ENCODE data around the gene TMEM8B. TPM values are rescaled to one million over a fixed set of nuclear protein-coding genes. Genes with fewer than 3 reads are reported as not detected.
A peak's percentile ranks its signal among the peaks of the same experiment; 100 is the strongest.
"Not testable (repeated sequence)": the region's sequence is repeated elsewhere in the genome, so short reads cannot be mapped to it uniquely, and the experiment has no call there.

TMEM8B gene
- total and polyA plus RNA-seq, 2 donors from 2014 or later: 17.6 to 18.3 TPM

DNA sequence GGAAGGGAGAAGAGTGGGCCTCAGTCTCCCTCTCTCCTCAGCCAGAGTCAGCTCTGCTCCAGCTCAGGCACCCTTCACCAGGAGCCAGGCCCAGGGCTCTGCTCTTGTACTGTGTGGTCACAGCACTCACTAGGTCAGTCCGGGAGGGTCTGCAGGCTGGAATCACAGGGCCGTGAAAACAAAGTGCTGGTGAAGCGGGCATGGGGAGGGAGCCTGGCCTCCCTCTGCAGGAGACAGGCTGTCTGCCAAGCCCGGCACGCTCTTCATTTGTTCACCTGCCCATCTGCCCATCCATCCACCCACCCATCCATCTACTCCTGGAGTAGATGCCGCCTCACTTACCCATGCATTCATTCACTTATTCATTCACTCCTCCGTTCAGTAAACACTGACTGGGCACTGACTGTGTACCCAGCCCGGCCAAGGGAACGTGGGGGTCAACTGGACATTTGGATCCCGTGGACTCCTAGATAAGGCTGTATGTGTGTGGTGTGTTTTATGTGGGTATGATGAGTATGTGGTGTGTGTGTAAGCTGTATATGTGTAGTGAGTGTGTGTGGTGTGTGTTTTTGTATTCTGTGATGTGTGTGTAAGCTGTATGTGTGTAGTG lies 83.9 kb downstream of the TMEM8B start:
- Histone ChIP-seq H3K27ac (ENCODE audit: low read depth in 2 of 2, low read length in 2 of 2) (no peak overlapping the region), H3K9me3 (ENCODE audit: control insufficient read depth in 2 of 3, insufficient read depth in 1 of 3, low read length in 3 of 3) (peaks cover 0 to 4% (median 0%) of the 10 kb centered on the region in 3 donors), H3K4me1 (ENCODE audit: control insufficient read depth in 2 of 3, insufficient read depth in 2 of 3, low read depth in 1 of 3, low read length in 3 of 3) (peaks cover under 1 to 52% (median 16%) of the 10 kb centered on the region in 3 donors), H3K4me3 (ENCODE audit: low read length in 3 of 3) (no peak overlapping the region), H3K9ac (ENCODE audit: low read length in 3 of 3) (peak overlapping the region in 1 of 3 donors; percentile 7), H3K36me3 (ENCODE audit: control insufficient read depth in 2 of 3, insufficient read depth in 3 of 3, low read length in 3 of 3) (peaks cover 0 to 4% (median 0%) of the 10 kb centered on the region in 3 donors), H3K27me3 (ENCODE audit: control insufficient read depth, insufficient read depth, low read length) (no peaks in the 10 kb centered on the region)
- intact Hi-C loops (cut with DNase I): no loop called here
- no peak for FAIRE-seq
- TF ChIP-seq, protein P1, sequence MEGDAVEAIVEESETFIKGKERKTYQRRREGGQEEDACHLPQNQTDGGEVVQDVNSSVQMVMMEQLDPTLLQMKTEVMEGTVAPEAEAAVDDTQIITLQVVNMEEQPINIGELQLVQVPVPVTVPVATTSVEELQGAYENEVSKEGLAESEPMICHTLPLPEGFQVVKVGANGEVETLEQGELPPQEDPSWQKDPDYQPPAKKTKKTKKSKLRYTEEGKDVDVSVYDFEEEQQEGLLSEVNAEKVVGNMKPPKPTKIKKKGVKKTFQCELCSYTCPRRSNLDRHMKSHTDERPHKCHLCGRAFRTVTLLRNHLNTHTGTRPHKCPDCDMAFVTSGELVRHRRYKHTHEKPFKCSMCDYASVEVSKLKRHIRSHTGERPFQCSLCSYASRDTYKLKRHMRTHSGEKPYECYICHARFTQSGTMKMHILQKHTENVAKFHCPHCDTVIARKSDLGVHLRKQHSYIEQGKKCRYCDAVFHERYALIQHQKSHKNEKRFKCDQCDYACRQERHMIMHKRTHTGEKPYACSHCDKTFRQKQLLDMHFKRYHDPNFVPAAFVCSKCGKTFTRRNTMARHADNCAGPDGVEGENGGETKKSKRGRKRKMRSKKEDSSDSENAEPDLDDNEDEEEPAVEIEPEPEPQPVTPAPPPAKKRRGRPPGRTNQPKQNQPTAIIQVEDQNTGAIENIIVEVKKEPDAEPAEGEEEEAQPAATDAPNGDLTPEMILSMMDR (IDR thresholded peaks at IDR 0.05; ENCODE audit: borderline replicate concordance, extremely low read depth, insufficient read depth): no peak
- peak in 1 of 5 donors; percentile 62 for DNase-seq

- H3K27ac ChIP-seq (ENCODE audit: low read depth in 2 of 2, low read length in 2 of 2); intact Hi-C loops (cut with DNase I): not testable (repeated sequence)
Measured at GRCh38 chr9:35913429-35913828, 84.4 kb downstream of the TMEM8B start.

GRCh38 chr9:35914301-35914807 lies 85.3 kb downstream of the TMEM8B start:
- Histone ChIP-seq H3K4me3 (ENCODE audit: low read length in 3 of 3) (peak overlapping the region in 1 of 3 donors; percentile 42), H3K27me3 (ENCODE audit: control insufficient read depth, insufficient read depth, low read length) (no peaks in the 10 kb centered on the region), H3K9me3 (ENCODE audit: control insufficient read depth in 2 of 3, insufficient read depth in 1 of 3, low read length in 3 of 3) (peaks cover 0 to 4% (median 0%) of the 10 kb centered on the region in 3 donors), H3K27ac (ENCODE audit: low read depth in 2 of 2, low read length in 2 of 2) (peak overlapping the region in 1 of 2 donors; percentile 2), H3K36me3 (ENCODE audit: control insufficient read depth in 2 of 3, insufficient read depth in 3 of 3, low read length in 3 of 3) (peaks cover 0 to 4% (median 0%) of the 10 kb centered on the region in 3 donors), H3K4me1 (ENCODE audit: control insufficient read depth in 2 of 3, insufficient read depth in 2 of 3, low read depth in 1 of 3, low read length in 3 of 3) (peaks cover 0 to 40% (median 10%) of the 10 kb centered on the region in 3 donors), H3K9ac (ENCODE audit: low read length in 3 of 3) (no peak overlapping the region)
- FAIRE-seq (peak; percentile 65), DNase-seq (peak; percentile 46 to 80 (median 65))
- TF ChIP-seq, protein P1 (IDR thresholded peaks at IDR 0.05; ENCODE audit: borderline replicate concordance, extremely low read depth, insufficient read depth): no peak
- intact Hi-C loops (cut with DNase I): no loop called here

More at GRCh38 chr9:35913429-35913828, 84.4 kb downstream of the TMEM8B start:
- H3K9me3 ChIP-seq (ENCODE audit: control insufficient read depth in 2 of 3, insufficient read depth in 1 of 3, low read length in 3 of 3); DNase-seq; H3K27me3 ChIP-seq (ENCODE audit: control insufficient read depth, insufficient read depth, low read length); H3K36me3 ChIP-seq (ENCODE audit: control insufficient read depth in 2 of 3, insufficient read depth in 3 of 3, low read length in 3 of 3); H3K4me3 ChIP-seq (ENCODE audit: low read length in 3 of 3): not testable (repeated sequence)
- FAIRE-seq: peak; percentile 32
- Histone ChIP-seq H3K9ac (ENCODE audit: low read length in 3 of 3) (peak overlapping the region in 1 of 3 donors; percentile 7), H3K4me1 (ENCODE audit: control insufficient read depth in 2 of 3, insufficient read depth in 2 of 3, low read depth in 1 of 3, low read length in 3 of 3) (peaks cover 0 to 47% (median 11%) of the 10 kb centered on the region in 3 donors)

Other genes starting within 250 kb of the TMEM8B start
- gene TESK1, start 224.0 kb upstream of the TMEM8B start, total RNA-seq: 35.8 TPM
- gene TESK1, start 224.0 kb upstream of the TMEM8B start, polyA plus RNA-seq (ENCODE audit: insufficient read depth, low read depth, low replicate concordance): 34.6 TPM
- 7.1 TPM for gene CD72, start 210.8 kb upstream of the TMEM8B start, total RNA-seq
- 2.3 TPM for gene CD72, start 210.8 kb upstream of the TMEM8B start, polyA plus RNA-seq (ENCODE audit: insufficient read depth, low read depth, low replicate concordance)
- 3.1 TPM for gene SIT1, start 178.3 kb upstream of the TMEM8B start, total RNA-seq
- gene SIT1, start 178.3 kb upstream of the TMEM8B start, polyA plus RNA-seq (ENCODE audit: insufficient read depth, low read depth, low replicate concordance): 0.32 TPM
- 36,256 TPM for gene RMRP, start 171.2 kb upstream of the TMEM8B start, total RNA-seq
- gene RMRP, start 171.2 kb upstream of the TMEM8B start, polyA plus RNA-seq (ENCODE audit: insufficient read depth, low read depth, low replicate concordance): not detected
- 26.8 TPM for gene CCDC107, start 170.9 kb upstream of the TMEM8B start, total RNA-seq
- 52.3 TPM for gene CCDC107, start 170.9 kb upstream of the TMEM8B start, polyA plus RNA-seq (ENCODE audit: insufficient read depth, low read depth, low replicate concordance)
- 0.72 TPM for gene ARHGEF39, start 164.0 kb upstream of the TMEM8B start, total RNA-seq
- gene ARHGEF39, start 164.0 kb upstream of the TMEM8B start, polyA plus RNA-seq (ENCODE audit: insufficient read depth, low read depth, low replicate concordance): 0.17 TPM
- gene CA9, start 155.3 kb upstream of the TMEM8B start, total RNA-seq: 0.85 TPM
- 0.67 TPM for gene CA9, start 155.3 kb upstream of the TMEM8B start, polyA plus RNA-seq (ENCODE audit: insufficient read depth, low read depth, low replicate concordance)
- 218 TPM for gene TPM2, start 139.3 kb upstream of the TMEM8B start, total RNA-seq
- 287 TPM for gene TPM2, start 139.3 kb upstream of the TMEM8B start, polyA plus RNA-seq (ENCODE audit: insufficient read depth, low read depth, low replicate concordance)
- 376 TPM for gene TLN1, start 97.0 kb upstream of the TMEM8B start, total RNA-seq
- gene TLN1, start 97.0 kb upstream of the TMEM8B start, polyA plus RNA-seq (ENCODE audit: insufficient read depth, low read depth, low replicate concordance): 71.7 TPM
- 40.5 TPM for gene CREB3, start 96.6 kb upstream of the TMEM8B start, total RNA-seq
- 52.0 TPM for gene CREB3, start 96.6 kb upstream of the TMEM8B start, polyA plus RNA-seq (ENCODE audit: insufficient read depth, low read depth, low replicate concordance)
- gene GBA2, start 80.0 kb upstream of the TMEM8B start, total RNA-seq: 93.2 TPM
- gene GBA2, start 80.0 kb upstream of the TMEM8B start, polyA plus RNA-seq (ENCODE audit: insufficient read depth, low read depth, low replicate concordance): 83.2 TPM
- gene RGP1, start 79.9 kb upstream of the TMEM8B start, total RNA-seq: 39.2 TPM
- gene RGP1, start 79.9 kb upstream of the TMEM8B start, polyA plus RNA-seq (ENCODE audit: insufficient read depth, low read depth, low replicate concordance): 11.0 TPM
- 0.47 TPM for gene MSMP, start 75.0 kb upstream of the TMEM8B start, total RNA-seq
- gene MSMP, start 75.0 kb upstream of the TMEM8B start, polyA plus RNA-seq (ENCODE audit: insufficient read depth, low read depth, low replicate concordance): not detected
- gene NPR2, start 37.6 kb upstream of the TMEM8B start, total RNA-seq: 17.0 TPM
- 11.4 TPM for gene NPR2, start 37.6 kb upstream of the TMEM8B start, polyA plus RNA-seq (ENCODE audit: insufficient read depth, low read depth, low replicate concordance)
- gene SPAG8, start 17.0 kb upstream of the TMEM8B start, total RNA-seq: 6.1 TPM
- 2.4 TPM for gene SPAG8, start 17.0 kb upstream of the TMEM8B start, polyA plus RNA-seq (ENCODE audit: insufficient read depth, low read depth, low replicate concordance)
- gene HINT2, start 14.2 kb upstream of the TMEM8B start, total RNA-seq: 55.1 TPM
- 307 TPM for gene HINT2, start 14.2 kb upstream of the TMEM8B start, polyA plus RNA-seq (ENCODE audit: insufficient read depth, low read depth, low replicate concordance)
- not detected for gene FAM221B, start 496 bp upstream of the TMEM8B start, total RNA-seq
- not detected for gene FAM221B, start 496 bp upstream of the TMEM8B start, polyA plus RNA-seq (ENCODE audit: insufficient read depth, low read depth, low replicate concordance)
- gene OR13J1, start 41.2 kb downstream of the TMEM8B start, total RNA-seq: not detected
- not detected for gene OR13J1, start 41.2 kb downstream of the TMEM8B start, polyA plus RNA-seq (ENCODE audit: insufficient read depth, low read depth, low replicate concordance)
- 51.2 TPM for gene HRCT1, start 77.0 kb downstream of the TMEM8B start, total RNA-seq
- 13.3 TPM for gene HRCT1, start 77.0 kb downstream of the TMEM8B start, polyA plus RNA-seq (ENCODE audit: insufficient read depth, low read depth, low replicate concordance)
- 5.3 TPM for gene SPAAR, start 80.3 kb downstream of the TMEM8B start, total RNA-seq
- gene SPAAR, start 80.3 kb downstream of the TMEM8B start, polyA plus RNA-seq (ENCODE audit: insufficient read depth, low read depth, low replicate concordance): 3.2 TPM
- not detected for gene OR2S2, start 128.9 kb downstream of the TMEM8B start, total RNA-seq
- gene OR2S2, start 128.9 kb downstream of the TMEM8B start, polyA plus RNA-seq (ENCODE audit: insufficient read depth, low read depth, low replicate concordance): not detected
- gene RECK, start 207.7 kb downstream of the TMEM8B start, total RNA-seq: 10.4 TPM
- gene RECK, start 207.7 kb downstream of the TMEM8B start, polyA plus RNA-seq (ENCODE audit: insufficient read depth, low read depth, low replicate concordance): 4.5 TPM

Data from kidney (tissue), 14 donors.